ENCODE measurements around the gene STK32B. TPM values are rescaled to one million over a fixed set of nuclear protein-coding genes. Genes with fewer than 3 reads are reported as not detected.

The STK32B gene
- total and polyA plus RNA-seq, 8 donors, result 0.61 to 5.5 (median 3.1) TPM

DNA sequence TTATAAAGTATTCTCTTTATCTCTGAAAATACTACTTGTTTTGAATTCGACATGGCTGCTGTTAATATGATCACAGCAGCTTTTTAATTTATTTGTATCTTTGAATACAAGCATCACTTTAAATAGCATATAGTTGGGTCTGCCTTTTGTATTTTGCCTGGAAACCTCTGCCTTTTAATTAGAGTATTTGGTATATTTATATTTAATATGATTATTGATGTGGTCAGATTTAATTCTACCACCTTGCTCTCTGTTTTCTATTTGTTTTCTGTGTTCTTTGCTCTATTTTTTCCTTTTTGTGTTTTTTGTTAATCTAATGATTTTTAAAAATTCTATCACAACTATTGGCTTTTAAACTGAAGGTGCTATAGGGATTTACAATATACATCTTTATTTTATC, 21.7 kb downstream of the STK32B start:
- H3K4me3 ChIP-seq, result no peak overlapping the region
- no peaks in the 10 kb centered on the region for H3K36me3 ChIP-seq
- no peaks in the 10 kb centered on the region for H3K4me1 ChIP-seq
- 81 to 94% (median 90%) methylated on average over 1 of the region's 1 CpG for WGBS, 5 donors
- H3K27ac ChIP-seq, result no peak overlapping the region
- H3K27me3 ChIP-seq, result no peaks in the 10 kb centered on the region
- TF ChIP-seq, protein P1, sequence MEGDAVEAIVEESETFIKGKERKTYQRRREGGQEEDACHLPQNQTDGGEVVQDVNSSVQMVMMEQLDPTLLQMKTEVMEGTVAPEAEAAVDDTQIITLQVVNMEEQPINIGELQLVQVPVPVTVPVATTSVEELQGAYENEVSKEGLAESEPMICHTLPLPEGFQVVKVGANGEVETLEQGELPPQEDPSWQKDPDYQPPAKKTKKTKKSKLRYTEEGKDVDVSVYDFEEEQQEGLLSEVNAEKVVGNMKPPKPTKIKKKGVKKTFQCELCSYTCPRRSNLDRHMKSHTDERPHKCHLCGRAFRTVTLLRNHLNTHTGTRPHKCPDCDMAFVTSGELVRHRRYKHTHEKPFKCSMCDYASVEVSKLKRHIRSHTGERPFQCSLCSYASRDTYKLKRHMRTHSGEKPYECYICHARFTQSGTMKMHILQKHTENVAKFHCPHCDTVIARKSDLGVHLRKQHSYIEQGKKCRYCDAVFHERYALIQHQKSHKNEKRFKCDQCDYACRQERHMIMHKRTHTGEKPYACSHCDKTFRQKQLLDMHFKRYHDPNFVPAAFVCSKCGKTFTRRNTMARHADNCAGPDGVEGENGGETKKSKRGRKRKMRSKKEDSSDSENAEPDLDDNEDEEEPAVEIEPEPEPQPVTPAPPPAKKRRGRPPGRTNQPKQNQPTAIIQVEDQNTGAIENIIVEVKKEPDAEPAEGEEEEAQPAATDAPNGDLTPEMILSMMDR (IDR thresholded peaks at IDR 0.05), result no peak
- TF ChIP-seq POLR2A (IDR thresholded peaks at IDR 0.05) (no peak), EP300 (IDR thresholded peaks at IDR 0.05) (no peak), POLR2AphosphoS5 (IDR thresholded peaks at IDR 0.05) (no peak)
- intact Hi-C loops (cut with DNase I; ENCODE audit: low total_unique reads), result no loop called here
- H3K9me3 ChIP-seq, result no peaks in the 10 kb centered on the region
- no peak for DNase-seq

DNA sequence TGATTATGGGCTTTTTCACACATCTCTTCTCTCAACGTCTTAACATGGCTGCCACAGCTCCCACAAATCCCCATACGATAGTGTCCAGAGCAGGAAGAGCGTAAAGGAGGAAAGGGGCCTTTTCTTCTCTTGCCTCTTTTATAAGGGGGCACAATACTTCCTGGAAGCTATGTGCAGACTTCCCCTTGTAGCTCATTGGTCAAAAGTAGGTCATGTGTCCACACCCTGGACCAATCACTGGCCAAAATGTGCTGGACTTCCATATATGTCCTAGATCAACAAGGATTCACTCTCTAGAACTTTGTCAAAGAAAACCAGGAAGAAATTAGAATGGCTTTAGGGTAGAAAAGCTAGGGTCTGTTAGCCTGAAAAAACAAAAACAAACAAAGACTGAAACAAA, 26.7 kb downstream of the STK32B start:
- Histone ChIP-seq H3K36me3 (no peaks in the 10 kb centered on the region), H3K27me3 (no peaks in the 10 kb centered on the region), H3K4me1 (no peaks in the 10 kb centered on the region), H3K9me3 (peaks cover 0 to 16% (median 12%) of the 10 kb centered on the region in 4 donors), H3K27ac (no peak overlapping the region), H3K4me3 (no peak overlapping the region)
- intact Hi-C loops (cut with DNase I; ENCODE audit: low total_unique reads), result no loop called here
- WGBS, 5 donors, result 79 to 98% (median 91%) methylated on average over 3 of the region's 3 CpGs
- TF ChIP-seq EP300 (IDR thresholded peaks at IDR 0.05) (no peak), POLR2A (IDR thresholded peaks at IDR 0.05) (no peak), POLR2AphosphoS5 (IDR thresholded peaks at IDR 0.05) (no peak)
- TF ChIP-seq, protein P1 (IDR thresholded peaks at IDR 0.05), result no peak
- no peak for DNase-seq

DNA sequence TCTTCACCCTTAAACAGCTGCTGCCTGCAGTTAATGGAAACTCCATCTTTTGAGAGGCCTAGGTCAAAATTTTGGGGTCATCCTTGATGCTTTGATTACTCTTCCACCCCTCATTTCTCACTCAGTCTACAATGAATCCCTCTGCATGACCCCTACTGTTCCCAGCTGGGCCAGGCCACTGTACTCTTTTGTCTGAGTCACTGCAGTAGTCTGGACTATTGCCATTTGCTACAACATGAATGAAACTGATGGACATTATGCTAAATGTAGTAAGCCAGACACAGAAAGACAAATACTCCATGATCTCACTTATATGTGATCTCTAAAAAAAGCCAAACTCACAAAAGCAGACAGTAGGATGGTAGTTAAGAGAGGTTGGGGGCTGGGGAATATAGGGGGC, 28.3 kb downstream of the STK32B start:
- Histone ChIP-seq H3K27ac (no peak overlapping the region), H3K9me3 (peaks cover 0 to 16% (median 12%) of the 10 kb centered on the region in 4 donors), H3K36me3 (no peaks in the 10 kb centered on the region), H3K27me3 (no peaks in the 10 kb centered on the region), H3K4me3 (no peak overlapping the region), H3K4me1 (no peaks in the 10 kb centered on the region)
- peak in 1 of 2 donors; percentile 17 for DNase-seq
- intact Hi-C loops (cut with DNase I; ENCODE audit: low total_unique reads), result no loop called here
- TF ChIP-seq POLR2A (IDR thresholded peaks at IDR 0.05) (no peak), POLR2AphosphoS5 (IDR thresholded peaks at IDR 0.05) (no peak), EP300 (IDR thresholded peaks at IDR 0.05) (no peak)
- TF ChIP-seq, protein P1 (IDR thresholded peaks at IDR 0.05), result no peak

DNA sequence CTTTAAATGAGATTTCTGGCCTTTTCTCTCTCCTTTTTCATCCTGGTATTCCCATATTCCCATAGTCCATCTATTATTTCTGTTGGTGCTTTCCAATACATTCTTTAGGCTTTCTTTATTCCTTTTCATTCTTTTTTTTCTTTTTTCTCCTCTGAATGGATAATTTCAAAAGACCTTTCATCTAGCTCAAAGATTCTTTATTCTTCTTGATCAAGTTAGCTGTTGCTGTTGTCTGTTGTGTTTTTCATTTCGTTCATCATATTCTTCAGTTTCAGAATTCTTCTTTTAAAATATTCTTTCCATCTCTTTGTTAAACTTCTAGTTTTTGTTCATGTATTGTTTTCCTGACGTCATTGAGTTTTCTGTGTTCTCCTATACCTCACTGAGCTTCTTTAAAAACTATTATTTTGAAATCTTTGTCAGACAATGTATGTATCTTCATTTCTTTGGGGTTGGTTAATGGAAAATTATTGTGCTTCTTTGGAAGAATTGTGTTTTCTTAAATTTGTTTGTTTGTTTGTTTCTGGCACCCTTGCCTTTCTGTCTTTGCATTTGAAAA, 30.2 kb downstream of the STK32B start:
- Histone ChIP-seq H3K4me1 (no peaks in the 10 kb centered on the region), H3K27ac (no peak overlapping the region), H3K9me3 (peaks cover 0 to 28% (median 21%) of the 10 kb centered on the region in 4 donors), H3K4me3 (no peak overlapping the region), H3K36me3 (no peaks in the 10 kb centered on the region), H3K27me3 (no peaks in the 10 kb centered on the region)
- intact Hi-C loops (cut with DNase I; ENCODE audit: low total_unique reads), result no loop called here
- TF ChIP-seq POLR2AphosphoS5 (IDR thresholded peaks at IDR 0.05) (no peak), POLR2A (IDR thresholded peaks at IDR 0.05) (no peak), EP300 (IDR thresholded peaks at IDR 0.05) (no peak)
- TF ChIP-seq, protein P1 (IDR thresholded peaks at IDR 0.05), result no peak
- 87 to 94% (median 90%) methylated on average over 2 of the region's 2 CpGs for WGBS, 5 donors
- DNase-seq, result no peak

Data from stomach (tissue), 9 donors.